ENCODE results near the gene ST6GALNAC4.

- TF ChIP-seq EP300 (IDR thresholded peaks at IDR 0.05) (no peak), CTCF (IDR thresholded peaks at IDR 0.05) (no peak), POLR2A (IDR thresholded peaks at IDR 0.05) (no peak)
Observed at GRCh38 chr9:127937388-127938297, 20.8 kb upstream of the ST6GALNAC4 start, which contains the start of gene DPM2.

Measured in stomach (tissue), 4 donors.